ENCODE measurements around the gene ACBD6.

ACBD6 gene

DNA sequence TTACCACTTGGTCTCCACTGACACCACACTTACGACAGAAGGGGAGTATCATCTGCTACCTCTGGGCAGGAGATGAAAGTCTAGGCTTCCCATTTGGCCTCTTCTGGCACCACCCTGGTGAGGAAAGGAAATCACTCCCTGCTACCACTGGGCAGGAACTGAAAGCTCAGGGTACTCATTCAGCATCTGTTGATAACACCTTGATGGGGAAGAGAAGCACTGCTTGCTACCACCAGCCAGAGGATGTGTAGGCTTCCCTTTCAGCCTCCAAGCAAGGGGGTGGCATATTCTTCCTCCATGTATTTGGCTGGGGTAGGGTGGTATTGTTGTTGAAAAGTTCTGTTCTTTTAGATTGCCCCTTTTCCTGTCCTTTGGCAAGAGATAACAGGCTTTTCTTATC, 115.0 kb downstream of the ACBD6 start:
- DNase-seq, result no peak
- in situ Hi-C loops (cut with MboI; ENCODE audit: low pct_unique_long_range_greater_than_20kb, low sequenced_read_pairs), result no loop called here

DNA sequence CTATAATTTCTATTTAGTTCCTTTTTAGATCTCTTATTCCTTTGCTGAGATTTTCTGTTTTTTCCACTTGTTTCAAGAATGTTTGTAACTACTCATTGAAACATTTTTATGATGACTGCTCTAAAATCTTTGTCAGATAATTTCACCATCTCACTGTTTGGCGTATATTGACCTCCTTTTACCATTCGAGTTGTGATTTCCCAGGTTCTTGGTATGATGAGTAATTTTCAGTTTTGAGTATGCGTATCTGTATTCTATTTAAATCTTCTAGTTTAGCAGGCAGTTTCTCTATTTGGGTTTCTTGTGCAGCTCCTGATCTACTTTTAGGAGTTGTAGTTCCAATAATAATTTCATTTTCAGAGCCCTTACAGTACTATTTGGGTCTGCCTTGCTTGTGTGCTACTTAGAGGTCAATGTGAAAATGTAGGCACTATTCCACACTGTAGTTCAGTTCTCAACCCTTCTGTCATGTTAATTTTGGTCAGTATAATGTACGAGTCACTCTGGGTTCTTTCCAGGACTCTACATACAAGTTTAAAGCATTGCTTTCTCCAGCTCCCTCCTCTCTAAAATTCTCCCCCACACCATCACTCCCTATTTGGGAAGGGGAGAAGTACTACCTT, 115.5 kb downstream of the ACBD6 start:
- no peak for DNase-seq
- in situ Hi-C loops (cut with MboI; ENCODE audit: low pct_unique_long_range_greater_than_20kb, low sequenced_read_pairs), result no loop called here

DNA sequence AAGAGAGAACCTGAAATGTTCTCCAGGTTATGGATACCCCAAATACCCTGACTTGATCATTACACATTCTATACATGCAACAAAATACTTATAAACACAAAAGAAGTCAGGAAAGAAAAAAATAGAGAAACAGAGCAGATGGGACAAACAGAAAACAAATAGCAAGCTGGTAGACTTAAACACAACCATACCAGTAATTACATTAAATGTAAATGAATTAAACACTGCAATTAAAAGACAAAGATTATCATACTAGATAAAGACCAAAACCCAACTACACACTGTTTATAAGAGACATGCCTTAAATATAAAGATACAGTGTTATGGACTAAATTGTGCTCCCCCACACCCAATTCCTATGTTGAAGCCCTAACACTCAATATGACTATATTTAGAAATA, 117.2 kb downstream of the ACBD6 start:
- no peak for DNase-seq
- in situ Hi-C loops (cut with MboI; ENCODE audit: low pct_unique_long_range_greater_than_20kb, low sequenced_read_pairs), result no loop called here

DNA sequence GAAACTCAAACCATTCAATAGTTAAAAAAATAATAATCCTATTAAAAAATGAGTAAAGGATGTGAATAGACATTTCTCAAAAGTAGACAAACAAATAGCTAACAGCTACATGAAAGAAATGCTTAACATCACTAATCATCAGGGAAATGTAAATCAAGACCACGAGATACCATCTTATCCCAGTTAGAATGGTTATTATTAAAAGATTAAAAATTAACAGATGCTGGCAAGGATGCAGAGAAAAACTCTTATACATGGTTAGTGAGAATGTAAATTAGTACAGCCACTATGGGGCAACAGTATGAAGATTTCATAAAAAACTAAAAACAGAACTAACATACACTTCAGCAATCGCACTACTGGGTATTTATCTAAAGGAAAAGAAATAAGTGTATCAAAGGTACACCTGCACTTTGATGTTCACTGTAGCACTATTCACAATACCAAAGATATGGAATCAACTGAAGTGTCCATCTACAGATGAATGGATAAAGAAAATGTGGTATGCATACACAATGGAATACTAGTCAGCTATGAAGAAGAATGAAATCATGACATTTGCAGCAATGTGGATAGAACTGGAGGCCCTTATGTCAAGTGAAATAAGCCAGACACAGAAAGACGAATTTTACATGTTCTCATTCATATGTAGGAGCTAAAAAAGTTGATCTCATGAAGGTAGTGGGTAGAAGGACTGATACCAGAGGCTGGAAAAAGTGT, 117.9 kb downstream of the ACBD6 start:
- DNase-seq, result no peak
- in situ Hi-C loops (cut with MboI; ENCODE audit: low pct_unique_long_range_greater_than_20kb, low sequenced_read_pairs), result no loop called here

DNA sequence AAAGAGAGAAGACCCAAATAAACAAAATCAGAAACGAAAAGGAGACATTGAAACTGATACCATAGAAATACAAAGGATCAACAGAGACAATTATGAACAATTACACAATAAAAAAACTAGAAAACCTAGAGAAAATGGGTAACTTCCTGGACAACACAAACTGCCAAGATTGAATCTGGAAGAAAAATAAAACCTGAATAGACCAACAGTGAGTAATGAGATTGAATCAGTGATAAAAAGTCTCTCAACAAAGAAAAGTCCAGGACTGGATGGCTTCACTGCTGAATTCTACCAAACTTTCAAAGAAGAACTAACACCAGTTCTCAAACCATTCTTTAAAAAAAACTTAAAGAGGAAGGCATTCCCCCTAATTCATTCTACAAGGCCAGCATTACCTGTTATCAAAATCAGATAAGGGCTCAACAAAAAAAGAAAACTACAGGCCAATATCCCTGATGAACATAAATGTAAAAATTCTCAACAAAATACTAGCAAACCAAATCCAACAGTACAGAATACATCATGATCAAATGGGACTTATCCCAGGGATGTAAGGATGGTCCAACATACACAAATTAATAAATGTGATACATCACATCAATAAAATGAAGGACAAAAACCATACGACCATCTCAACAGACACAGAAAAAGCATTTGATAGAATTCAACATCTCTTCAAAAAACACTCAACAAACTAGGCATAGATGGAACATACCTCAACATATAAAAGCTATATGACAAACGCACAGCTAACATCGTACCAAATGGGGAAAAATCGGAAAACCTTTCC, 119.9 kb downstream of the ACBD6 start:
- in situ Hi-C loops (cut with MboI; ENCODE audit: low pct_unique_long_range_greater_than_20kb, low sequenced_read_pairs), result no loop called here

DNA sequence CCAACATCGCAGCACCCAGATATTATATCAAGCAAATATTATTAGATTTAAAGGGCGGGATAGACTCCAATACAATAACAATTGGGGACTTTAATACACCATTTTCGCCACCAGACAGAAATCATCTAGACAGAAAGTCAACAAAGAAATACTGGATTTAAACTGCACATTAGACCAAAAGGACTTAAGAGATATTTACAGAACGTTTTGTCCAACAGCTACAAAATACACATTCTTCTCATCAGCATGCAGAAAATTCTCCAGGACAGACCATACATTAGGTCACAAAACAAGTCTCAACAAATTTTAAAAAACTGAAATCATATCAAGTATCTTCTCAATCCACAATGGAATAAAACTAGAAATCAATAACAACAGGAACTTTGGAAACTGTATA, 121.2 kb downstream of the ACBD6 start:
- in situ Hi-C loops (cut with MboI; ENCODE audit: low pct_unique_long_range_greater_than_20kb, low sequenced_read_pairs), result no loop called here
- no peak for DNase-seq

More for the DNA sequence above, 119.9 kb downstream of the ACBD6 start:
- no peak for DNase-seq

DNA sequence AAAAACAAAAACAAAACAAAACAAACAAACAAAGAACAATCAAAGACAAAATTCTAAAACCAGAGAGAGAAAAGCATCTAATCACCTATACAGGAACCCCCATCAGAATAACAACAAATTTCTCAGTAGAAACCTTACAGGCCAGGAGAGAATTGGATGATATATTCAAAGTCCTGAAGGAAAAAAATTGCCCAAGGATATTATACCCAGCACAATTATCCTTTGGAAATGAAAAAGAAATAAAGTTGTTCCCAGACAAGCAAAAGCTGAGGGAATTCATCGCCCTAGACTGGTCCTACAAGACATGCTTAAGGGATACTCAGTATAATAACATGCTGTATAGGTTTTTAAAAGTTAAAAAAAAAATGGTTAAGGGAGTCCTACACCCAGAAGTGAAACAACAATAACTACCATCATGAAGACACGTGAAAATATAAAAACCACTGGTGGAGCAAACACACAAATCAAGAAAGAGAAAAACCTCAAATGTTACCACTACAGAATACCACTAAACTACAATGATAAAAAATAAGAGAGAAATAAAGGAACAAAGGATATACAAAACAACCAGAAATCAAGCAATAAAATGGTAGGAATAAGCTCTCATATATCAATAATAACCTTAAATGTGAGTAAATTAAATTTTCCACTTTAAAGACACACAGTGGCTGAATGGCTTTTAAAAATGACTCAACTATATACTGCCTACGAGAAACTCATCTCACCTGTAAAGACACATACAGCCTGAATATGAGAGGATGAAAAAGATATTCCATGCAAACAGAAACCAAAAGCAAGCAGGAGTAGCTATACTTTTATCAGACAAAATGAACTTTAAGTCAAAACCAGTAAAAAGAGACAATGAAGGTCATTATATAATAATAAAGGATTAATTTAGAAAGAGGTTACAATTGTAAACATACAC, 121.9 kb downstream of the ACBD6 start:
- DNase-seq, result no peak
- in situ Hi-C loops (cut with MboI; ENCODE audit: low pct_unique_long_range_greater_than_20kb, low sequenced_read_pairs), result no loop called here

DNA sequence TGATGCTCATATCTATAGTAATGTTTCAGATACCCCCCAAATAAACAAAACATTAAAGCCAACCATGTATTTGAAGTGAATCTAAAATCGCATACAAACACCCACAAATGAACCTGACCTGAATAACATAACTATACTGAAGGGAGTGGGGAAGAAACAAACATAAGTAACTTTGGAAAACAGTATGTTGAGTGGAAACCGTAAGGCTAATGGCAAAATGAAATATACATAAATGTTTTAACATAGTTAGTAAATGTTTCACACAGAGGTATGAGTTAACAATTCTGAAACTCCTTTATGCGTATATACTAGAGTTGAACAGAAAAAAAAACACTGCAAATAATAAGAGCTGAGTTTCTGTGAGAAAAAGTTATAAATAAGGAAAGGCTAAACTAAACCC, 125.6 kb downstream of the ACBD6 start:
- in situ Hi-C loops (cut with MboI; ENCODE audit: low pct_unique_long_range_greater_than_20kb, low sequenced_read_pairs), result no loop called here

DNA sequence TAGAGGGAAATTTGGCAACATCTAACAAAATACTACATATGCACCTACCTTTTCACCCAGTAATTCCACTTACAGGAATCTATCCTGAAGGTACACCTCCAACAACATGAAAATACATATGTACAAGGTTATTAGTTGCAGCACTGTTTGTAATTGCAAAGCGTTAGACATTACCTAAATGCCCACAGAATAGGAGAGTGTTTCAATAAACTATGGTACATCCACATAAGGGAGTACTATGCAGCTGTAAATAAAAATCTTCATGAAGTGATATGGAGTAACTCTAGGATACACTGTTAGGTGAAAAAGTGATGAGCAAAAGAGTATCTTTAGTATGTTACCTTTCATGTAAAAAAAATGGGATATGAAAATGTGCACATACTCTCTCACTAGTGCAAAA, 126.1 kb downstream of the ACBD6 start:
- no peak for DNase-seq
- in situ Hi-C loops (cut with MboI; ENCODE audit: low pct_unique_long_range_greater_than_20kb, low sequenced_read_pairs), result no loop called here

More for the DNA sequence above, 125.6 kb downstream of the ACBD6 start:
- DNase-seq, result no peak

DNA sequence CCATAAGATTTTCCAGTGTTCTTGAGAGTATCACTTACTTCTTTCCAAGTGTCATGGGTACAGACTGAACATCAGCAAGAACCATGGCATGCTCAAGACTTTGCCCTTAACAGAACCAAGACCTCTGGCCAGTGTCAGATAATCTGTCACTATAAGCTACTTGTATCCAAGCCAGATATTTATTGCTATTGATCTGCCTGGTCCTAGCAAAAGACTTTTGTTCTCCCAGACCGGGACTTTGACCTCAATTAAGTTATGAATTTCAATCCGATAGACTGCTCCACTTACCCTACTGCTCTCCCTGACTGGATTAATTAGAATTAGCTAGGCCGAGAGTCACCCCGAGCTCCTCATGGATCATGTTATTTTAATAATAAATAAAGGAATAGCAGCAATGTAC, 129.6 kb downstream of the ACBD6 start:
- in situ Hi-C loops (cut with MboI; ENCODE audit: low pct_unique_long_range_greater_than_20kb, low sequenced_read_pairs), result no loop called here
- DNase-seq, result no peak

DNA sequence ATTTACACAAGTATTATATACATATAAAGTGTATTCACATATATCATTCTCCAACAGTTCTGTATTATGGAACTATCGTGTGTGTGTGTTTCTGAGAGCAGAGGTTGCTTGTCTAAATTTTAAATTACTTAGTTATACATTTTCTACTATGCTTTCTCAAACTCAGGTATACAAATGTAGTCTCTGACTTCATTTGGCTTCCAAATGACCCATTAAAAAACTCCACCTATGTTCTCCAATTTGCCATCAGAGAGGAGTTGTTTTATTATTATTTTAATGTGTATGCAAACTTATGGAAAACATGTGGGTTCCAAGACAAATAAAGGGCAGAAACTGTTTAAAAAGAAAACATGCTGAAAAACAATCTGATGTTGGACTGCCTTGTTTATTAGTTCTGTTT, 131.8 kb downstream of the ACBD6 start:
- no peak for DNase-seq
- in situ Hi-C loops (cut with MboI; ENCODE audit: low pct_unique_long_range_greater_than_20kb, low sequenced_read_pairs), result no loop called here

DNA sequence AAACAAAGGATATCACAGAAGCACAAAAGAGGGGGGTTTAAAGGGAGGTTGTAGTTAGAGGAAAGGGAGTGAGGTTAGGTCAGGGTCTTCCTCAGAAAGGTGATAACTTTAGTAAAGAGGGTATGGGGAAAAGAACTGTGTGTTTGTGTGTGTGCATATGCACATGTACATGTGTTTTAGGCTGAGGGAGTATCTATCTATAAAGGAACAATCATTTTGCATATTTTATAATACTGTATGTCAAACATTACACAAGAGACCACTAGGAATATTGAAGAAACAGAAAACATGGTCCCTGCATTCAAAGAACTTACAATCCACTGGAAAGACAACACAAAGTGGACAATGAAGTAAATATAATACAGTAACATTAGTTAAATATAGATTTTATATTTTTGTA, 132.2 kb downstream of the ACBD6 start:
- in situ Hi-C loops (cut with MboI; ENCODE audit: low pct_unique_long_range_greater_than_20kb, low sequenced_read_pairs), result no loop called here
- DNase-seq, result no peak

DNA sequence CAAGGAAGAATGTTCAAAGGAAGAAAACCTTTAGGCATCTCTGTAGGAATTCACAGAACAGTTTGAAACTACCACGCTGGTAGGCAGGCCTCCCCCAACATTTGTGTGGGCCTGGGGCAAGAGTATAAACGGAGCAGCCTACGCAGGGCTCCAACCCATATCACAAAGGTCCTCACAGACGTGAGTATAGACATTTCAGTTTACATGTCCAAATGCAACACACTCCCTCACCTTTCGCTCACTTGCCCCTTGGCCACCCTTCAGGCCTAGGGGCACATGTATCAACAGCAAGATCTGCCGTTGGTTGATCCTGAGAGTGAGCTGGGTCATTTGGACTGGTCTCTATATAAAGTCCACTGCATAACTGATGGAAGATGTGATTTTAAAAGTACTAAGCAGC, 133.3 kb downstream of the ACBD6 start:
- no peak for DNase-seq
- in situ Hi-C loops (cut with MboI; ENCODE audit: low pct_unique_long_range_greater_than_20kb, low sequenced_read_pairs), result no loop called here

DNA sequence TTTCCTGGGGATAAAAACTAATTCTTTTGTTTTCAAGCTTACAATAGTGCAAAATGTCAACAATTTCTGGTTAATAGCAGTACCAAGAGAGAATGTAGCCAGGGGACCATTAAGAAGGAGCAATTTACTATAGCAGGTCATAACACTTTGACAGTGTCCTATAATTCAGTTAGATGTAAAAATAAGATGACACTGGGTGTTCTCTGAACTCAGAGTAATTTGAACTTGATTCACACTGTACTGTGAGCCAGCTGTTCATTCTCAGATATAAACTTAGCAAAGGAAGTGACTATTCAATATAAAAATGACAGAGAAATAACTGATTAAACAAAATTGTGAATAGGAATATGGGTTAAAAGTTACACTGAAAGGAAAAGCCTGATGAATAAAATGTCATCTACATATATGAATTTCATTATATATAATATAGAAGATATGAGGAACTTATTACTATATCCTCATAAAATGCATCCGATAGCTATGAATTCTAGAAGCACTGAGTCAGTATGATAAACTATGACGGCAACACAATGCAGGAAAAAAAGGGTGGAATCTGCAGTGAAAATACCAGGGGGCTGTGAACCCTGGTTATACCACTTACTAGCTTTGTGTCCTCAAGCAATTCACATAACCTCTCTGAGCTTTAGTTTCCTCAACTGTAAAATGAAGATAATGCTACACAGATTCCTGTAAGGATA, 135.9 kb downstream of the ACBD6 start:
- DNase-seq, result no peak
- in situ Hi-C loops (cut with MboI; ENCODE audit: low pct_unique_long_range_greater_than_20kb, low sequenced_read_pairs), result no loop called here

DNA sequence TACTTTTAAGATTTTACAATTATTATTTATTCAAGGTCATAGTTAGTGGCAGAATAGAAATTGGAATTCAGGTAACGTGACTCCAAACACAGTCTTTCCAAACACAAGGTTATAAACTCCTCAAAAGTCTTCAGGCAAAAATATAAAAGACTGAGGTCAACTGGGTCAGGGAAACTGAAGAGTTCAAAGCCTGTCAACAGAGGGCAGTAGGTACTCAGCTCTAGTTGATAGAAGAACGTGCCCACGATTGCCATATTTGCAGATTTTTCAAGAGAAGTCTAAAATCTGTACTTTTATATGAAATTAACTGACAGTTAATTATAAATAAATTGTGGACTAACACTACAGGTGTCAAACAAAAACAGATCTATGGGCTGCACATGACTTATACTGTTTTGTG, 137.3 kb downstream of the ACBD6 start:
- in situ Hi-C loops (cut with MboI; ENCODE audit: low pct_unique_long_range_greater_than_20kb, low sequenced_read_pairs), result no loop called here
- DNase-seq, result peak; percentile 12

DNA sequence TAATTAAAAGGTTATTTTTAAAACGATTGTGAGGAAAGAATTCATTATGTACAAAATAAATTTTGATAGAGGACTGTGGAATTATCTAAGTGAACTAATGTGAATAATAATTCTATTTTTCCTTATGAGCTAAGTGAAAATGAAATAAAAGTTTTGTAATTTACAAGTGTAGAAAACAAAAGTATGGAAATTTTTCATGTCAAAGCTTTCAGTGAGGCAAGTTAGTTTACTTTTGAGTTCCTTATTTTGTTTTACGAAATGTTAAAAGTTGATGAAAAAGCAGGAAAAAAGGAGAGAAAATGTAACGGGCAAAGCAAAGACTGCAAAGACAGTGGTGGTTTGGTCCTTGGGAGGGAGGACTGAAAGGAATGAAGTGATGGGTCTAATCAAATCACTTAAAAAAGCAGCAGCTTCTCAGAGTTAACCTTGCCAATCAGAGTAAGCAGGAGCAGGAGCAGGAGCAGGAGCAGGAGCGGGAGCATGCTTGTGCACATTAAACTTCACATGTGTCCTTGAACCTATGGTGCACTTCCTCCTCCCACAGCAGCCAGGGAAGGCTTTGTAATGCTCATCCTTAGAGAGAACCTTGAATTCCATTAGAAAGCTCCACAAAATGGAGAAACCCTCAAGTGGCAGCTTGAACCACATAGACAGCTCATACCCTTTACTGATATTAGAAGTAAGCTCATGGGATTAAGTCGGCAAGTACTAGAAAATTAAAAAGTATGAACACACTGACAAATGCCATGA, 139.0 kb downstream of the ACBD6 start:
- in situ Hi-C loops (cut with MboI; ENCODE audit: low pct_unique_long_range_greater_than_20kb, low sequenced_read_pairs), result no loop called here
- no peak for DNase-seq

DNA sequence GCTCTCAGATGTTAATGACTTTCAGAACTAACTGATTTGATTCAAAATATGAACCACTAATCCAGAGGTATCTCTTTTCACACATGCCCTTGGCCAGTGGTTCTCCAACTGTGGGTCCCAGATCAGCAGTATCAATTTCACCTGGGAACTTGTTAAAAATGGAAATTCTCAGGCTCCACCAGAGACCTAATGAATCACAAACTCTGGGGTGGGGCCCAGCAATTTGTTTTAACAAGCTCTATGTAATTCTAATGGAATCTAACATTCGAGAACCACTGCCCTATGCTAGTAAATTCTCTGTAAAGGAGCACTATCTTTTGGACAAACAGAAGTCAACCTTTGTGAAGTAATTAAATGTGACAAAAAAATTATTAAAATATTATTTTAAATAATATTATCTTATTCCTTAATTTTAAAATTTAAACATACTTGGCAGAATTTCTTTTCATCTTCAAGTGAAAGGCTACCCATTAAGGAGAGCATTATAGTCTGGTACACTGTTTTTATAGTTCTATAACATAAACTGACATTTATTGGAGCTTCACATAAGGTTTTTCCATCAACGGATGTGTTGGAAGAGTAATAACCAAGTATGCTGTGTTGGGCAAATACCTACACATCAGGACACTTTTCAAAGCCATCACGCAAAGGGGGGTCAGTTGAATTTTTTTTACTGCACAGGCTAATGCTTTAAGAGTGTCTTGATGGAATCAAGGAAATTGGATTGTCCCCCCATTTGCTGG, 141.9 kb downstream of the ACBD6 start:
- in situ Hi-C loops (cut with MboI; ENCODE audit: low pct_unique_long_range_greater_than_20kb, low sequenced_read_pairs), result no loop called here
- no peak for DNase-seq

DNA sequence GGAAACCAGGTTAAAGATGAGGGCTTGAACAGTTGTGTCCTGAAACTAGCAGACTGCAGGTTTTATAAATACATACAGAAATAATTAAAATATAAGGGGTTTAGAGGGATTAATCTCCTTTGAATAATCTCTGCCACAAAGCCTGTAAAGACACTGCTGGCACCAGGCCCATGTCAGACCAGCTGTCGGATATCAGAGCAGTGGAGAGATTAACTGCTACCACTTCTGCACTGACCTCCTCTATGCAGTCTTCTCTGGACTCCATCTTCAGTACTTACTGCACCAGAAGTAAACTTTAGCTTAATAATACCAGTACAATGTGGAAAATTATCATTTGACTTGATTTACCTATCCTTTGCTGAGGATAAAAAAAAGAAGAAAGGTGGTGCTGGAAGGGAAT, 143.7 kb downstream of the ACBD6 start:
- in situ Hi-C loops (cut with MboI; ENCODE audit: low pct_unique_long_range_greater_than_20kb, low sequenced_read_pairs), result no loop called here
- DNase-seq, result no peak

Measured in KBM-7 (cell line).